ENCODE data around the gene PWP2.

DNA sequence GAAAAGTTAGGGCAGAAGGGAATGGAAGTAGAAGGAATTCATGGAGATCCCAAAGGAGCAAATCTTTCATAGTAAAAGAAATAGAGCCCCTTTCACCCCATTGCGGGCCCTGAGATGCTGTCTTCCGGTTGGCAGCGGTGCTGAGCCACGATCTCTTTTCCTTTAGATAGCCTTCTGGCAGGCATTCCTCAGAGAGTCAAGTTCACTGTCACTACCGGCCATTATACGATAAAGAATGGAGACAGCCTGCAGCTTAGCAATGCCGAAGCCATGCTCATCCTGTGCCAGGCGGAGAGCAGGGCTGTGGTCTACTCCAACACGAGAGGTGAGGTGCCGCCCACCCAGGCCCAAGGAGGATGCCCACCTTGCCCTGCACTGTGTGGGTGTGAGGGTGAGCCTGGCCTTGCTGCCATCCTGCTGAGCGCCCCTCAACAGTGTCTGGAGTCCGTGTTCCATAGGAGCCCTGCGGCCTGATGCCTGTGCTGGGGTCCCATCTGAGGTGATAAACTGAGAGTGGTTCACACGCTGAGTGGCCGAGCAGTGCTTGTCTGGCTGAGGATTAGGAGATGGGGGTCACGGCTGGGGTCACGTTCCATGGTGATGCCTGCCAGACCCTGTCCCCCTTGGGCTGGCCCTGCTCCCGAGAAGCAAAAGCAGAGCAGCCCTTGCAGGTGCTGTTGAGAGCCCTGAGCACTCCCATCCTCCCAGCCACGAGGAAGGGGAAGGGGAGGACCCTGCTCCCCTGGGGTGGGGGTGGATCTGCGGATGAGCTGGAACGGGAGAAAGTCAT, 20.4 kb upstream of the PWP2 start:
- TF ChIP-seq, protein P1, sequence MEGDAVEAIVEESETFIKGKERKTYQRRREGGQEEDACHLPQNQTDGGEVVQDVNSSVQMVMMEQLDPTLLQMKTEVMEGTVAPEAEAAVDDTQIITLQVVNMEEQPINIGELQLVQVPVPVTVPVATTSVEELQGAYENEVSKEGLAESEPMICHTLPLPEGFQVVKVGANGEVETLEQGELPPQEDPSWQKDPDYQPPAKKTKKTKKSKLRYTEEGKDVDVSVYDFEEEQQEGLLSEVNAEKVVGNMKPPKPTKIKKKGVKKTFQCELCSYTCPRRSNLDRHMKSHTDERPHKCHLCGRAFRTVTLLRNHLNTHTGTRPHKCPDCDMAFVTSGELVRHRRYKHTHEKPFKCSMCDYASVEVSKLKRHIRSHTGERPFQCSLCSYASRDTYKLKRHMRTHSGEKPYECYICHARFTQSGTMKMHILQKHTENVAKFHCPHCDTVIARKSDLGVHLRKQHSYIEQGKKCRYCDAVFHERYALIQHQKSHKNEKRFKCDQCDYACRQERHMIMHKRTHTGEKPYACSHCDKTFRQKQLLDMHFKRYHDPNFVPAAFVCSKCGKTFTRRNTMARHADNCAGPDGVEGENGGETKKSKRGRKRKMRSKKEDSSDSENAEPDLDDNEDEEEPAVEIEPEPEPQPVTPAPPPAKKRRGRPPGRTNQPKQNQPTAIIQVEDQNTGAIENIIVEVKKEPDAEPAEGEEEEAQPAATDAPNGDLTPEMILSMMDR (IDR thresholded peaks at IDR 0.05) = no peak
- TF ChIP-seq, protein P2, sequence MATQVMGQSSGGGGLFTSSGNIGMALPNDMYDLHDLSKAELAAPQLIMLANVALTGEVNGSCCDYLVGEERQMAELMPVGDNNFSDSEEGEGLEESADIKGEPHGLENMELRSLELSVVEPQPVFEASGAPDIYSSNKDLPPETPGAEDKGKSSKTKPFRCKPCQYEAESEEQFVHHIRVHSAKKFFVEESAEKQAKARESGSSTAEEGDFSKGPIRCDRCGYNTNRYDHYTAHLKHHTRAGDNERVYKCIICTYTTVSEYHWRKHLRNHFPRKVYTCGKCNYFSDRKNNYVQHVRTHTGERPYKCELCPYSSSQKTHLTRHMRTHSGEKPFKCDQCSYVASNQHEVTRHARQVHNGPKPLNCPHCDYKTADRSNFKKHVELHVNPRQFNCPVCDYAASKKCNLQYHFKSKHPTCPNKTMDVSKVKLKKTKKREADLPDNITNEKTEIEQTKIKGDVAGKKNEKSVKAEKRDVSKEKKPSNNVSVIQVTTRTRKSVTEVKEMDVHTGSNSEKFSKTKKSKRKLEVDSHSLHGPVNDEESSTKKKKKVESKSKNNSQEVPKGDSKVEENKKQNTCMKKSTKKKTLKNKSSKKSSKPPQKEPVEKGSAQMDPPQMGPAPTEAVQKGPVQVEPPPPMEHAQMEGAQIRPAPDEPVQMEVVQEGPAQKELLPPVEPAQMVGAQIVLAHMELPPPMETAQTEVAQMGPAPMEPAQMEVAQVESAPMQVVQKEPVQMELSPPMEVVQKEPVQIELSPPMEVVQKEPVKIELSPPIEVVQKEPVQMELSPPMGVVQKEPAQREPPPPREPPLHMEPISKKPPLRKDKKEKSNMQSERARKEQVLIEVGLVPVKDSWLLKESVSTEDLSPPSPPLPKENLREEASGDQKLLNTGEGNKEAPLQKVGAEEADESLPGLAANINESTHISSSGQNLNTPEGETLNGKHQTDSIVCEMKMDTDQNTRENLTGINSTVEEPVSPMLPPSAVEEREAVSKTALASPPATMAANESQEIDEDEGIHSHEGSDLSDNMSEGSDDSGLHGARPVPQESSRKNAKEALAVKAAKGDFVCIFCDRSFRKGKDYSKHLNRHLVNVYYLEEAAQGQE (IDR thresholded peaks at IDR 0.05; ENCODE audit: insufficient read depth in 1 of 2, low read depth in 2 of 2, low read length in 1 of 2) = no peak

Data from Panc1 (cell line).